SIG-M5 treated with dmso at 0.1 percent for 504 hours (cell line): ENCODE measurements around the gene SMURF2.
"Not testable (repeated sequence)": the region's sequence is repeated elsewhere in the genome, so short reads cannot be mapped to it uniquely, and the experiment has no call there.

Source experiments
- DNase-seq: peaks from one replicate; lab custom pipeline; 2025; ENCODE audit not compliant: unreplicated experiment; lab: John Stamatoyannopoulos, UW

SMURF2 gene

GRCh38 chr17:64667807-64668721 is 6.0 kb upstream of the SMURF2 start:
- not testable (repeated sequence) for DNase-seq

GRCh38 chr17:64664299-64664981 is 2.3 kb upstream of the SMURF2 start:
- not testable (repeated sequence) for DNase-seq

DNA sequence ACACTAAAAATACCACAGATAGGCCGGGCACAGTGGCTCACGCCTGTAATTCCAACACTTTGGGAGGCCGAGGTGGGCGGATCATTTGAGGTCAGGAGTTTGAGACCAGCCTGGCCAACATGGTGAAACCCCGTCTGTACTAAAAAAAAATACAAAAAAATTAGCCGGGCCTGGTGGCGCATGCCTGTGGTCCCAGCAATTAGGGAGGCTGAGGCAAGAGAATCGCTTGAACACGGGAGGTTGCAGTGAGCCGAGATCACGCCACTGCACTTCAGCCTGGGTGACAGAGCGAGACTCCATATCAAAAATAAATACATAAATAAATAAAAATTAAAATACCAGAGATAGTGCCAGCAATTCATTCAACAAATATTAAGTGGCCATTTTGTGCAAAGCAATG is 1.7 kb upstream of the SMURF2 start:
- DNase-seq = not testable (repeated sequence)

DNA sequence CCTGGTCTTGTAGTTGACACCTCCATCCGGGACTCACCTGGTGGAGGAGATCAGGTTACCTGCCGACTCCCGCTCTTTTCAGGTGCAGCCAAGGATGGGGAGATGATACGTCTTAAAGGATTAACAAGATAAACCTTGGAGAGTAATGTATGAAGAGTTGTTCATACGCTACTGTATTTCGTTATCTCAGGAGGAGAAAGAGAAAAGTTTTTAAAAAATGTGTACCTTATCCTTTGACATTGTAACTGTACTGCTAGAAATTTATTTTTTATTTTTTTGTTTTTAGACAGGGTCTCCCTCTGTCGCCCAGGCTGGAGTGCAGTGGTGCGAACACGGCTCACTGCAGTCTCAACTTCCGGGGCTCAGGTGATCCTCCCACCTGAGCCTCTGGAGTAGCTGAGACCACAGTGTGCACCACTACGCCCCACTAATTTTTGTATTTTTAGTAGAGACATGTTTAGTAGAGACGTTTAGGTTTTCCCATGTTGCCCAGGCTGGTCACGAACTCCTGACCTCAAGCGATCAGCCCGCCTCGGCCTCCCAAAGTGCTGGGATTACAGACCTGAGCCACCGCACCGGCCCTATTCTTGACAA is 764 bp upstream of the SMURF2 start:
- no peak for DNase-seq

DNA sequence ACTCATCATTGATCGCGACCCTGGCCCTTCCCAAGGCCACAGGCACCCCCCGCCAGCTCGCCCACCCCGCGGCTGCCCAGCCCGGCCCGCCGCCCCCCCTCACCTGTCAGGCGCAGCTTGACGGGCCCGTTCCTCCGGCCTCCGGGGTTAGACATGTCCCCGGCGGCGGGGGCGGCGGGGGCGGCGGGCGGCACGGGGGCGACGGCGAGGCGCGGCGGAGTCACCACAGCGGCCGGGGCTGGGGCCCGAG is 456 bp downstream of the SMURF2 start:
- no peak for DNase-seq

GRCh38 chr17:64660978-64661725 is 955 bp downstream of the SMURF2 start:
- DNase-seq = not testable (repeated sequence)

GRCh38 chr17:64660195-64660977 is 1.7 kb downstream of the SMURF2 start:
- DNase-seq = not testable (repeated sequence)

- no peak for DNase-seq
Measured at GRCh38 chr17:64658931-64659330, 3.2 kb downstream of the SMURF2 start.

DNA sequence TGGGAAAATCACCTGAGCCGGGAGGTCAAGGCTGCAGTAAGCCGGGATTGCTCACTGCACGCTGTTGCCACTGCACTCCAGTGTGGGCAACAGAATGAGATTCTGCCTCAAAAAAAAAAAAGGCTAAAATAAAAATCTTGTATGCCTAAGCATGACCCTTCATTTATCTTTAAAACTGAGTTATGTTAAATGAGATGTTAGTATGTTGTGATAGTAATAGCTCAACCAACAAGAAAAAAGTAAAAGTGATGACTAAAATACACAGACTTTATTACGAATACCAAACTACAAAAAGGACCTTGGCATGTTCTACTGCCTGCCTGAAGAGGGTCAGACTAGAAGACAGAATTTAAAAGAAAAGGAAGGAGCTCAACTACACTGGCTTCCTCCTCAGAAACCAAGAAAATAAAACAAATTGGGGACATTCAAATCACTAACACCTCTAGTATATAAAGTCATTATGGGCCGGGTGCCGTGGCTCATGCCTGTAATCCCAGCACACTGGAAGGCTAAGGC is 4.4 kb downstream of the SMURF2 start:
- DNase-seq = no peak

- no peak for DNase-seq
Measured at GRCh38 chr17:64655704-64656103, 6.4 kb downstream of the SMURF2 start.

GRCh38 chr17:64653985-64654355 is 8.1 kb downstream of the SMURF2 start:
- DNase-seq = no peak

- no peak for DNase-seq
Measured at GRCh38 chr17:64653325-64653984, 8.7 kb downstream of the SMURF2 start.

DNA sequence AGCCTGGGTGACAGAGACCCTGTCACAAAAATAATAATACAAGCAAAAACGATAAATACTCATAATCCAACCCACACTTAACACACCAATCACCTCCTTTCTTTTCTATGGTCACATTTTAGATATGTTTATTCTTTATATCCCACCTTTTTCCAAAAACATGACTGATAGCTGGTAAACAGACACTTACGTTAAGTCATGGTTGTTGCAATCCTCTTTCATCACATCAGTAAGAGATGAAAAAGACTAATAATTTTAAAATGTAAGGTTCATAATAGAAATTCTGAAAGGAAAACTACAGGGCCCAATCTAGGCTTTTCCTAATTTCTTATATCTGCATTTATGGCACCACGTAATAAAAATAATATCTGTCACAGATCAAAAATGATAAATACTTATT is 10.2 kb downstream of the SMURF2 start:
- DNase-seq = no peak

DNA sequence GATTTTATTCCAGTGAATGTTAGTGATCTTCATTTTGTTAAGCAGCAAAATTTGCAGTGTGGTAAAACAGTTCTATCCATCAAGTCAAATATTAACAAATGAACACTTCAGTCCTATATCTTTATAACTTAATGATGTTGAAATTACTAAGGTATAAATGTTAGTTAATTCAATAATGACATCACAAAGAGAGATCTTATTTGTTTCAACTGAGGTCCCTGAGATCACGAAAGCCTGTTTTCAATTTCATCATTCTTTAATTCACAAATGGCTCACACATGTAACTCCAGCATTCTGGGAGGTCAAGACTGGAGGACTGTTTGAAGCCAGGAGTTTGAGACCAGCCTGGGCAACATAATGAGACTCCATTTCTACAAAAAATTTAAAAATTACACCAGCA is 13.9 kb downstream of the SMURF2 start:
- no peak for DNase-seq

DNA sequence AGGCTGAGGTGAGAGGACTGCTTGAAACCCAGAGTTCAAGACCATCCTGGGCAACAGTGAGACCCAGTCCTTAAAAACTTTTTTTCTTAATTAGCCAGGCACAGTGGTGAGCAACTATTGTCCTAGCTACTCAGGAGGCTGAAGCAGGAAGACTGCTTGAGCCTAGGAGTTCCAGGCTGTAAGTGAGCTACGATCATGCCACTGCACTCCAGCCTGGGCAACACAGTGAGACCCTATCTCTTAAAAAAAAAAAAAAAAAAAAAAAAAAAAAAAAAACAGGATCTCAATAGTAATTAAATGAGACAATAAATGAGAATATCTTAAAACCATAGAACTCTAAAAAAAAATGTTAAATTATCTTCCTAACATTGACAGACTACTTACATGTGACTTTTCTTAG is 14.3 kb downstream of the SMURF2 start:
- no peak for DNase-seq

- DNase-seq = peak; percentile 16
Measured at GRCh38 chr17:64639516-64639915, 22.6 kb downstream of the SMURF2 start.

DNA sequence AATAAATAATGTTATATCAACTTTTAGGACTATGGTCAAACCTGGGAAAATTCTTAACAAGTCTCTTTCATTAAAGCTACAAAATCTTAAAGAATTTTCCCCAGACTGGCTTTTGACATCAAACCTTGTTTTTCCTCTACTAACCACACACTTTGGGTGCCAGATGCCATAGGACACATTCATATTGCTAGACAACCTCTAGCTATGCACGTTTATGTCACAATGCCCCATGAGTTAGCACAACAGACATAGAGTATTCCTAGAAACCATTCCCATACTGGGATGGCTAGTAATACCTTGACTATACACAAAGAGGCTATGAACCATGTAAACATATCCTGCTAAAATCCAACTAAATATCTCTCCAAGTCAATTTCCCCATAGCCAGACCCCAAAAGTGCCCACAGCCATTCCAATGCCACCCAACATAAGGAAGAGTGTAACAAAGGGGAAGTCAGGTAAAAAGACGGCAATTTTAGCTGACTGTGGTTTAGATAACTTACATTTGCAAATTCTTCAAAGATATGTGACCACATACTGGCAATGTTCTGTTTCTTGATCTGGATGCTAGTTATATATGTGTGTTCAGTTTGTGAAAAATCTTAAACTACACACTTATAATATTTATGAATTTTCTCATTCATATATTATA is 23.4 kb downstream of the SMURF2 start:
- DNase-seq = peak; percentile 29

GRCh38 chr17:64635647-64636305 is 26.3 kb downstream of the SMURF2 start:
- no peak for DNase-seq

- no peak for DNase-seq
Measured at GRCh38 chr17:64634218-64634617, 27.9 kb downstream of the SMURF2 start.
